GM12872 (cell line): ENCODE measurements around the gene S100A4.

ENCODE experiments used
- TF ChIP-seq, protein P1 (sequence below): IDR thresholded peaks from 3 replicates; pipeline ENCODE4 v1.5.1; 2011; ENCODE audit warnings: low read depth, mild to moderate bottlenecking, low read length, moderate library complexity; ENCODE audit not compliant: insufficient read depth

Gene S100A4

DNA sequence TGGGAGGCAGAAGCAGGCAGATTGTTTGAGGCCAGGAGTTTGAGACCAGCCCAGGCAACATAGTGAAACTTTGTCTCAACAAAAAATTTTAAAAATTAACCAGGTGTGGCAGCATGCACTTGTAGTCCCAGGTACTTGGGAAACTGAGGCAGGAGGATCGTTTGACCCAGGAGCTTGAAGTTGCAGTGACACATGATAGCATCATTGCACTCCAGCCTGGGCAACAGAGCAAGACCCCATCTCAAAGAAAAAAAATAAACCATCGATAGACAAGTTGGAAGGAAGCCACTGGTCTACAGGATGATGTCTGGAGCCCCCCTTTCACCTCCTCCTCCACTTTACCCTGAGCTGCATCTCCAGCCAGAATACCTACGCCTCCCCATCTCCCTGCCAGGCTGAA, 26.4 kb downstream of the S100A4 start:
- TF ChIP-seq, protein P1, sequence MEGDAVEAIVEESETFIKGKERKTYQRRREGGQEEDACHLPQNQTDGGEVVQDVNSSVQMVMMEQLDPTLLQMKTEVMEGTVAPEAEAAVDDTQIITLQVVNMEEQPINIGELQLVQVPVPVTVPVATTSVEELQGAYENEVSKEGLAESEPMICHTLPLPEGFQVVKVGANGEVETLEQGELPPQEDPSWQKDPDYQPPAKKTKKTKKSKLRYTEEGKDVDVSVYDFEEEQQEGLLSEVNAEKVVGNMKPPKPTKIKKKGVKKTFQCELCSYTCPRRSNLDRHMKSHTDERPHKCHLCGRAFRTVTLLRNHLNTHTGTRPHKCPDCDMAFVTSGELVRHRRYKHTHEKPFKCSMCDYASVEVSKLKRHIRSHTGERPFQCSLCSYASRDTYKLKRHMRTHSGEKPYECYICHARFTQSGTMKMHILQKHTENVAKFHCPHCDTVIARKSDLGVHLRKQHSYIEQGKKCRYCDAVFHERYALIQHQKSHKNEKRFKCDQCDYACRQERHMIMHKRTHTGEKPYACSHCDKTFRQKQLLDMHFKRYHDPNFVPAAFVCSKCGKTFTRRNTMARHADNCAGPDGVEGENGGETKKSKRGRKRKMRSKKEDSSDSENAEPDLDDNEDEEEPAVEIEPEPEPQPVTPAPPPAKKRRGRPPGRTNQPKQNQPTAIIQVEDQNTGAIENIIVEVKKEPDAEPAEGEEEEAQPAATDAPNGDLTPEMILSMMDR, result no peak

DNA sequence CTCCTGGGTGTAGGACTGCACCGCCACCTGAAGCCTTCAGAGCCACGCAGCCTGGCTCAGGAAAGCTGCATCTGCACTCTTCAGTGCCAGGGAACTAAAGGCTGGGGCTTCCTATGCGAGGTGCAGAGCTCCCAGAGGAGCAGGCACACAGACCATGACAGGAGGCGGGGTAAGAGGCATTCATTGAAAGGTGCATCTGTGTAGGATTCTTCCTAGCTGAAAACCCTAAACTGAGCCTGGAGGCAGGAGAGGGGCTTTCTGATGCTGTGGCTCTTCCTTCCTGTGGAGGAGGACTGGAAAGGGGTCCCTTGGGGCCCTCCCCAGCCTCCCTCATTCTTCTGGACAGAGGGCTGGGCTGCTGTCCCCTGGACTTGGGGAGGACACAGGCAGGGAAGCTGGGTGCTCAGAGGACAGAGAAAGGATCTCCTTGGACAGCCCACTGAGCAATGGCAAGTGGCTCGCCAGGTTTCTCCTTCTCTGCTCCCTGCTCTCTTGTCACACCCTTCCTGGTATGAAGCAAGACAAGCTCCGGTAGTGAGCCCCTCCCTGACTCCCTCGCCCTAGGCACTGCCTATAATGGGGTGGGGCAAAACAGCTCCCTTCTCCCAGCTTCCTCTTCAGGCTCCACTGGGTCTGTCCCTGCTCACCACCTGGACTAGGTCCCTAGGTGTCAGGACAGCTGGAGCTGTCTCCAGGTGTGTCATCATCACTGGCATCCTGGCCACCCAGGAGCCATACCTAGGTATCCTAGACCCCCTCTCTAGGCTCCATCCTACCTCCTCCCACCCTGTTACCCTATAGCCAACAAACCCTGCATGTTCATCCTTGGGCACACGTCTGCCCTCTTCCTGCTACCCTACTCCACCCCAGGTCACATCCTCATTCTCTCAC, 29.9 kb downstream of the S100A4 start:
- TF ChIP-seq, protein P1, result no peak

DNA sequence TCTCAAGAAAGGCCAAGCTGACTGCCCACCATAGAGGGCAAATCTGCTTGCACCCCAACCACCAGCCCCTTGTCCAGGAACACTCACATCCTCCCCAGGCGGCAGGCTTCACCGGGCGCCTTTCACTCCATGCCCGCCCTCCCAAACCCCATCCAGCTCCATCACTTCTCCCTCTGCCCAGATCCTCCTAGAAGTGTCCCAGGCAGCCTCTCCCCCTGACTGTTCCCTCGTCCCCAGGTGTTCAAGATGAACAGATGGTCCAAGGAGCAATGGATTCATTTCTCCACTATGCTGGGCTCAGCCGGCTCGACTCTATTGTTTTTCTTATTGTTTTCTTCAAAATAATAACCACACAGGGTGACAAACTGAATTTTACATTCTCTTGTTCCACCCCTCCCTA, 31.9 kb downstream of the S100A4 start:
- TF ChIP-seq, protein P1, result no peak

DNA sequence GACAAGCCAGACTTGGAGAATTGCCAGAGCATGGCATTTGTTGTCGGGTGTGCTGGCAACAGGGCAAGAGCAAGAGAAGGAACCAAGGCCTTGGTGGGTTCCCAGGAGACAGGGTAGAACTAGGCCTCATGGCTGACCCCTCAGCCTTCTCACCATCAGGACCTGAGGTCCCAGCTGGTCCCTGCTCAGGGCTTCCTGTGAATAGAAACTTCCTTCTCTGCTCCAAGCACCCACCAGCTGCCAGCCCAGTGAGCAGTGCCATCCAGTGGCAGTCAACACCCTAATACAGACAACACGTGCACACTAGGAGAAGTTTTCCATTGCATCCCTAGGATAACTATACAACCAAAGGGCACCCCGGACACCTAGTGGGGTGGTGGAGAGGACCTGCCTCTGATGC, 32.6 kb downstream of the S100A4 start:
- TF ChIP-seq, protein P1, result no peak

DNA sequence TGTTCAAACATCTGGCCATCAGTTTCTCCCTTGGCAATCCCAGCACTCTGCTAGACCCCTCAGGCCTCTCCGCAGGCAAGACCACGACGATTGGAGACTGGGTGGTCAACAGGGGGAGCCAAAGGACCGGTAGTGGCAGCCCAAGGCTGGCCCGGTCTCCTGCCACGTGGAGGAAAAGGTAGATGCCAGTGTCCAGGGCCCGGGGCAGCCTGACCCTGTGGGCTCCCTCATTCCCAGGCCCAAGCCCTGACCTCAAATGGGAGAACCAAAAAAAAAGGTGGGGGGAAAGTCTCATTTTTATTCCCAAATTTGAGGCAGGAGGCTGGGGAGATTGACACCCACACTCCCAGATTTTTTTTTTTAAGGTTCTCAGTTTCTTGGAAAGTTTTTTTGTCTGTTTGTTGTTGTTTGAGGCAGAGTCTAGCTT, 34.6 kb downstream of the S100A4 start:
- TF ChIP-seq, protein P1, result peak; percentile 92

DNA sequence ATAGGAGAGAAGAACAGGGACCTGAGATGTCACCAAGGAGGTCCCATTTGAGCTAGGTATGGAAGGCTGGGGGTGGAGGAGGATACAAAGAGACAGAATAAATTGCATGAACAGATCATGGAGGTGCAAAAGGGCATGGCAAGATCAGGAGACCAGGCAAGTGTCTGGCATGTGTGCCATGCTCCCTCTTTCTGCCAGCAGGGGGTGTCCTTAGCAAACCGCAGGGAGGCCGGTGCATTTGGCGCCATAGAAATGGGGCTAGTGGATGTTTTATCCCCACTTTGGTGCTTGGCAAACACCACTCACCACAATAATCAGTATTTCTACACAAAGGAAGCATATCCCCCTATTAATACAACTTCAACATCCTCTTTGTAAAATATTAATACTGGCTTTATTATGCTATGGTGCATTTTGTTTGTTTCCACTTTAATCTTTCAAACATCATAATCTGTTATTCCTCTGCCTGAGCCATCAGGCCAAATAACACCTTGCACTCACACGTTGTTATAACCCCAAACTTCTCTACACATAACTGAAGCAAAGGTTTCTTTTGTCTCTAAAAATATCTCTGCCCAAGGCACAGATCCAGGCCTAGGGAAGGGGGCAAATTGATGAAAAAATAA, 35.8 kb downstream of the S100A4 start:
- TF ChIP-seq, protein P1, result peak; percentile 93

DNA sequence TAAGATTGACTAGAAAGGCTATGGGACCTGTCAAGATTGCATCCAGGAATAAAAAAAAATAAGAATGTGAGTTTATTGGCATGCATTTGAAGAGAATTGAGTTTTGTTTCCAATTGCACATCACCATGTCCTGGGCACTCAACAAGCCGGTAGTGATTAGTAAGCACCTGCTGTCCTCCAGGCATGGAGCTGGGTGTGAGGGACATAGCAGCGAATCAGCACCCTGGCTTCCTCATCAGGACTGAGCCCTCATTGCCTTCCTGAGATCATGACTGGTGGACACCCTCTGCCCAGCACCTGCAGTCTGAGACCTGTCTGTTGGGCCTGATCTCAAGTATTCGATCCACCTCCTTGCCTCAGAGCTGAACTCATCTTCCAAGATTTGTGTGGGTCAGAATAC, 36.6 kb downstream of the S100A4 start:
- TF ChIP-seq, protein P1, result peak; percentile 15; the same call in 1 of the 3 replicates
